Measurements from ENCODE around the gene REEP3.

DNA sequence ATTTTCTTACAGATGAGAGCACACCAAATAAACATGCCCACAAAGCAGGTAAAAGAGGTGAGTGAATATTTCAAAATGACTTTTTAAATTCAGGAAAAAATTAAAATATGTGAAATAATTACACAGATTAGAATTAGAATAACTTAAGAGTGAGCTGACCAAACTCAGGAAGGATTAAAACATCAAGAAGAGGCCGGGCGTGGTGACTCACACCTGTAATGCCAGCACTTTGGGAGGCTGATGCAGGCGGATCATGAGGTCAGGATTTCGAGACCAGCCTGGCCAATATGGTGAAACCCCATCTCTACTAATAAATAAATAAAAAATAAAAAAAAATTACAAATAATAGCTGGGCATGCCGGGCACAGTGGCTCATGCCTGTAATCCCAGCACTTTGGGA, 140.1 kb downstream of the REEP3 start:
- TF ChIP-seq GATA2 (IDR thresholded peaks at IDR 0.05; ENCODE audit: low read depth, low read length) (no peak), GATA3 (IDR thresholded peaks at IDR 0.05; ENCODE audit: low read depth, low read length) (no peak)

All from SH-SY5Y (cell line).